CD4-positive, alpha-beta T cell (primary cell): ENCODE measurements around the gene TENT5C. TPM values are rescaled to one million over a fixed set of nuclear protein-coding genes. Genes with fewer than 3 reads are reported as not detected.
A peak's percentile ranks its signal among the peaks of the same experiment; 100 is the strongest.

ENCODE experiments used
- ATAC-seq: fragments of 200-7000 bp; cut with Tn5 transposase; one replicate; pipeline ENCODE4 v1.10.0; 2022; ENCODE audit warnings: mild to moderate bottlenecking; ENCODE audit not compliant: poor library complexity
- CTCF ChIA-PET: fragments of 350-600 bp; sonication (Branson Sonifier 250); formaldehyde crosslinking; loops from one replicate; lab custom pipeline; 2021; ENCODE audit warnings: antibody characterized with exemption, inconsistent platforms; lab: Charles Lee
- POLR2A ChIA-PET: fragments of 350-600 bp; sonication (Branson Sonifier 250); formaldehyde crosslinking; loops from one replicate; lab custom pipeline; 2021; ENCODE audit warnings: antibody characterized with exemption, inconsistent platforms; lab: Charles Lee
- DNase-seq, 14 experiments: peaks; one replicate each; pipeline ENCODE4 v3.0.0-alpha.2; 2013 to 2020; ENCODE audit warnings: mixed read lengths in 2 of 14
- H3K27ac ChIP-seq, 2 donors: one replicate each; pipeline versions ENCODE4 v1.5.1 to v1.7.0; 2013; ENCODE audit warnings: low read length in 2 of 2, low read depth in 1 of 2, mild to moderate bottlenecking in 1 of 2
- H3K27me3 ChIP-seq, 2 experiments: 1 replicate in 1 of 2; 2 replicates in 1 of 2; pipeline versions ENCODE4 v1.6.1 to v1.7.0; 2013; ENCODE audit warnings: low read length in 2 of 2, control low read depth in 1 of 2, mild to moderate bottlenecking in 1 of 2, moderate library complexity in 1 of 2; ENCODE audit not compliant: insufficient read depth in 2 of 2, control insufficient read depth in 1 of 2
- H3K36me3 ChIP-seq: one replicate; pipeline ENCODE4 v1.6.1; 2013; ENCODE audit warnings: low read length, control low read depth; ENCODE audit not compliant: insufficient read depth
- H3K4me1 ChIP-seq: one replicate; pipeline ENCODE4 v1.6.1; 2013; ENCODE audit warnings: low read length, control low read depth; ENCODE audit not compliant: insufficient read depth
- H3K4me3 ChIP-seq: one replicate; pipeline ENCODE4 v1.5.1; 2013; ENCODE audit warnings: mild to moderate bottlenecking, low read length, moderate library complexity
- H3K9me3 ChIP-seq, 2 experiments: 1 replicate in 1 of 2; 2 replicates in 1 of 2; pipeline versions ENCODE4 v1.6.1 to v1.7.0; 2013; ENCODE audit warnings: low read length in 2 of 2, mild to moderate bottlenecking in 2 of 2, control low read depth in 1 of 2, moderate library complexity in 1 of 2; ENCODE audit not compliant: control insufficient read depth in 1 of 2, insufficient read depth in 1 of 2
- H3K27ac Mint-ChIP-seq: one replicate; pipeline ENCODE4 v1.8.0; 2020; ENCODE audit warnings: mixed read lengths
- H3K27me3 Mint-ChIP-seq: one replicate; pipeline ENCODE4 v1.8.0; 2021; ENCODE audit warnings: mixed read lengths
- H3K36me3 Mint-ChIP-seq: one replicate; pipeline ENCODE4 v1.8.0; 2021; ENCODE audit warnings: low read depth, mixed read lengths
- H3K4me1 Mint-ChIP-seq: one replicate; pipeline ENCODE4 v1.8.0; 2021; ENCODE audit warnings: low read depth, mixed read lengths
- H3K4me3 Mint-ChIP-seq: one replicate; pipeline ENCODE4 v1.8.0; 2020; ENCODE audit warnings: mild to moderate bottlenecking, mixed read lengths
- H3K9me3 Mint-ChIP-seq: one replicate; pipeline ENCODE4 v1.8.0; 2020; ENCODE audit warnings: mixed read lengths
- intact Hi-C, 2 experiments: fragments of 100-400 bp; cut with DNase I in 1 of 2; cut with micrococcal nuclease in 1 of 2; formaldehyde crosslinking; loops; one replicate each; pipeline versions ENCODE4 v1.15.1 to v1.9.0; 2023 to 2025; cut with DNase I, micrococcal nuclease
- total RNA-seq, 174 experiments: library from RNA in 2 of 174; stranded (reverse) in 2 of 174; gene quantifications; one replicate each; pipeline ENCODE4 v1.2.3 and lab custom pipeline; 2021 to 2026
- TF ChIP-seq, protein P1 (sequence below): fragments of 200-600 bp; IDR thresholded peaks from one replicate; pipeline ENCODE4 v1.8.0; 2022; ENCODE audit warnings: antibody characterized with exemption, mild to moderate bottlenecking

Gene TENT5C
- total RNA-seq, 2 experiments from 2014 or later: 122 to 123 TPM

DNA sequence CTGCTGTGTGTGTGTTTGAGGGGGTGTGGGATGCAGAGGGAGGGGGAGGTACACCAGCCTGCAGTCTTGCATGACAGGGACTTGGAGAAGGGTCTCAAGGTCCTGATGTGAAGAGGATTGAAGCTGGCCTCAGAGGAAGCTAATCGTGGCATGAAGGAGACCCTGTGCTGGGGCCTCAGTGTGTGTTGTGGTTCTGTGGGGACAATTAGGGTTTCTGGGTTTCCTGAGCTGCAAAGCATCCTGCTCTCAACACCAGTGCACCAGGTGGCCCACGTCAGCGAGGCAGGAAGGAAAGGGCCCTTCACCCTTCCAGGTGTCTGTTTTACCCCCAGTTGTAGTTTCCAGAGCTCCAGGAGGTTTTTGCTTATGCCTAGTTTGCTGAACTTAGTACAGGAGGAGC lies 52.8 kb downstream of the TENT5C start:
- CTCF ChIA-PET: interaction anchor here (0.8 to 9.2 kb wide), 3 partner anchors 15 to 124 kb away, joined by 3 to 63 read pairs (median 4); no protein-coding TSS in a partner anchor
- Mint-ChIP-seq H3K27ac (peak overlapping the region; percentile 90), H3K27me3 (peaks cover 9% of the 10 kb centered on the region), H3K9me3 (peaks cover 11% of the 10 kb centered on the region), H3K4me1 (peaks cover 89% of the 10 kb centered on the region), H3K4me3 (peak overlapping the region; percentile 61), H3K36me3 (peaks cover 6% of the 10 kb centered on the region)
- ATAC-seq (peak; percentile 52), DNase-seq (peak; percentile 54 to 93 (median 70))
- Histone ChIP-seq H3K4me1 (peaks cover 92% of the 10 kb centered on the region), H3K27ac (no peak overlapping the region), H3K9me3 (peaks cover 0 to 6% of the 10 kb centered on the region in 2 experiments), H3K27me3 (no peaks in the 10 kb centered on the region), H3K36me3 (no peaks in the 10 kb centered on the region), H3K4me3 (no peak overlapping the region)
- TF ChIP-seq, protein P1, sequence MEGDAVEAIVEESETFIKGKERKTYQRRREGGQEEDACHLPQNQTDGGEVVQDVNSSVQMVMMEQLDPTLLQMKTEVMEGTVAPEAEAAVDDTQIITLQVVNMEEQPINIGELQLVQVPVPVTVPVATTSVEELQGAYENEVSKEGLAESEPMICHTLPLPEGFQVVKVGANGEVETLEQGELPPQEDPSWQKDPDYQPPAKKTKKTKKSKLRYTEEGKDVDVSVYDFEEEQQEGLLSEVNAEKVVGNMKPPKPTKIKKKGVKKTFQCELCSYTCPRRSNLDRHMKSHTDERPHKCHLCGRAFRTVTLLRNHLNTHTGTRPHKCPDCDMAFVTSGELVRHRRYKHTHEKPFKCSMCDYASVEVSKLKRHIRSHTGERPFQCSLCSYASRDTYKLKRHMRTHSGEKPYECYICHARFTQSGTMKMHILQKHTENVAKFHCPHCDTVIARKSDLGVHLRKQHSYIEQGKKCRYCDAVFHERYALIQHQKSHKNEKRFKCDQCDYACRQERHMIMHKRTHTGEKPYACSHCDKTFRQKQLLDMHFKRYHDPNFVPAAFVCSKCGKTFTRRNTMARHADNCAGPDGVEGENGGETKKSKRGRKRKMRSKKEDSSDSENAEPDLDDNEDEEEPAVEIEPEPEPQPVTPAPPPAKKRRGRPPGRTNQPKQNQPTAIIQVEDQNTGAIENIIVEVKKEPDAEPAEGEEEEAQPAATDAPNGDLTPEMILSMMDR: no peak
- intact Hi-C loops: loop anchor here in 1 of 2 experiments (5.0 kb wide), 1 partner anchor 79 kb away; no protein-coding TSS in a partner anchor
- POLR2A ChIA-PET: interaction anchor here (0.8 to 8.5 kb wide), 10 partner anchors 16 to 889 kb away, joined by 3 to 130 read pairs (median 4); partner anchors contain the start of gene TENT5C

DNA sequence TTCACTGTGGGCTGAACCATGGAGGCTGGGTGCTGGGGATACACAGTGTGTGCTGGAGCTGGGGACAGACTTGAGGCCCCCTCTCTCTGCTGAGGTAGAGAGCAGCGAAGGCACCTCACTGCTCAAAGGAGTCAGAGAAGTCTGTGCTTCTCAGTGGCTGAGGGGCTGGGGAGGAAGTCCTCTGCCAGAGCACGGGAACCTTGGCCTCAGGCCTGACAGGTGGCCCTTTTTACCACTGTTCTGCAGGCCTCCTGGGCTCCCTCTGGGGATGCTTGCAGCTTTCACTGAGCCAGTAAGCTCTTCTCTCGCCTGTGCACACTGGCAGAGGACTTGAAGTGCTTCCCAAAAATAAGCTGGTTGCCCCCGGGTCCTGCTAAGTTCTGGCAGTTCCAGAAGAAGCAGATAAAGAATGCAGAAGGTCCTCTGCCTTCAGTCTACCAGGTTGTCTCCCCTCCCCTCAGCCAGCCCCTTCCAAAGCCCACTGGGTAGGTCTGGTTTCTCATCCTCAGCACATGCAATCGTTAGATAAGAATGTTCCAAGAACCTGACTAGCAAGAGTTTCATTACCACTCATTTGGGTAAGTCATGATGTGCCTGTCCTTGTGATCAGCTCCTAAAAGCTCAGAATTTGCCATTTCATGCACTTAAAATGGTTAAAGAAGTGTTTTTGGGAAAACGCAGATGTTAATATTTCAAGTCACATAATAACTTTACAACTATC lies 53.9 kb downstream of the TENT5C start:
- TF ChIP-seq, protein P1: no peak
- ChIA-PET POLR2A (interaction anchor here (0.5 to 8.5 kb wide), 7 partner anchors 15 to 600 kb away, joined by 3 to 130 read pairs (median 5); partner anchors contain the start of genes TENT5C and TTF2), CTCF (interaction anchor here (1.1 to 9.2 kb wide), 4 partner anchors 14 to 125 kb away, joined by 4 to 63 read pairs (median 5); no protein-coding TSS in a partner anchor)
- Mint-ChIP-seq H3K4me3 (peak overlapping the region; percentile 75), H3K36me3 (peaks cover 10% of the 10 kb centered on the region), H3K27ac (peak overlapping the region; percentile 90), H3K9me3 (peaks cover 11% of the 10 kb centered on the region), H3K27me3 (peaks cover 4% of the 10 kb centered on the region), H3K4me1 (peaks cover 89% of the 10 kb centered on the region)
- ATAC-seq: no peak
- Histone ChIP-seq H3K4me3 (no peak overlapping the region), H3K27ac (no peak overlapping the region), H3K27me3 (no peaks in the 10 kb centered on the region), H3K9me3 (peaks cover 0 to 6% of the 10 kb centered on the region in 2 experiments), H3K4me1 (peaks cover 91% of the 10 kb centered on the region), H3K36me3 (no peaks in the 10 kb centered on the region)
- intact Hi-C loops: loop anchor here (5.0 to 10.0 kb wide), 2 partner anchors 78 to 295 kb away; partner anchors contain the start of gene MAN1A2 (in 1 of the 2)
- peak in 3 of 14 experiments; percentile 22 to 34 (median 33) for DNase-seq

DNA sequence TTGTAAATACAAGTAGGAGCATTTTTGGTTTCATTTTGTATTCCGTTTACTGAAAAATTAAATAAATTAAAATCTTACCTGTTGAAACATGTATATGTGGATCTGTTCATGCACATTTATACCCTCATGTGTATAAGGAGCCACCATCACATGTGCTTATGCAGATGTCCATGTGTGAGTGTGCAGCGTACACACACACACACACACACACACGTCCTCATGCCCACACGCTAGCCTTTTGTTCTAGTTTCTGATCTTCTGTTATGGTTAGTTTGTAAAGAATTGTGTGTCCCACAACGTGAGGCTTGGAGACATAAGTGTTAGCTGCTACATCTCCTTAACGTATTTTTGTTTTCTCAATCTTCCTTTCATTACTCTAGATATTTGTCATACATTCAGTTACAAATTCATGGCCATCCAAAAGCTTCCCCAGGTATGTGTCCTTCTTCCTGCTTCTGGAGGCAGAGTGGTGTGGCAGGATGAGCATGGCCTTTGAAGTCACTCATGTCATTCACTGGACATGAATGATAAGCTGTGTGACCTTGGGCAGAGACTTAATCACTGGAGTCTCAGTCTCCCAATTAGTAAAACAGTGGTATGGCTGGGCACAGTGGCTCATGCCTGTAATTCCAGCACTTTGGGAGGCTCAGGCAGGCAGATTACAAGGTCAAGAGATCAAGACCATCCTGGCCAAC lies 54.6 kb downstream of the TENT5C start:
- POLR2A ChIA-PET: interaction anchor here (0.5 to 8.5 kb wide), 4 partner anchors 11 to 600 kb away, joined by 3 to 130 read pairs (median 4); partner anchors contain the start of genes TENT5C and TTF2
- peaks cover 0 to 6% of the 10 kb centered on the region in 2 experiments for H3K9me3 ChIP-seq
- Mint-ChIP-seq H3K36me3 (peaks cover 10% of the 10 kb centered on the region), H3K9me3 (peaks cover 11% of the 10 kb centered on the region), H3K27me3 (peaks cover 4% of the 10 kb centered on the region), H3K4me1 (peaks cover 87% of the 10 kb centered on the region), H3K4me3 (peak overlapping the region; percentile 75), H3K27ac (peak overlapping the region; percentile 90)
- no peak overlapping the region for H3K27ac ChIP-seq
- TF ChIP-seq, protein P1: no peak
- DNase-seq (peak in 1 of 14 experiments; percentile 22), ATAC-seq (no peak)
- intact Hi-C loops: loop anchor here in 1 of 2 experiments (10.0 kb wide), 1 partner anchor 296 kb away; the partner anchor contains the start of gene MAN1A2
- CTCF ChIA-PET: interaction anchor here (1.1 to 9.2 kb wide), 3 partner anchors 14 to 53 kb away, joined by 4 to 63 read pairs (median 6); no protein-coding TSS in a partner anchor
- no peaks in the 10 kb centered on the region for H3K36me3 ChIP-seq
- no peak overlapping the region for H3K4me3 ChIP-seq
- H3K4me1 ChIP-seq: peaks cover 91% of the 10 kb centered on the region
- H3K27me3 ChIP-seq: no peaks in the 10 kb centered on the region
